Measurements from ENCODE around the gene SIPA1L3.

The SIPA1L3 gene

GRCh38 chr19:37991176-37991835 lies 84.3 kb downstream of the SIPA1L3 start:
- Histone ChIP-seq H2BK15ac (ENCODE audit: low read length) (no peak overlapping the region), H3K79me1 (ENCODE audit: low read depth, low read length) (peaks cover 4% of the 10 kb centered on the region), H3K27ac (replicated peaks; ENCODE audit: low read length) (no peak overlapping the region), H3K23ac (ENCODE audit: low read depth, low read length, poor library complexity) (peak overlapping the region; percentile 62), H3K4me1 (ENCODE audit: control insufficient read depth in 2 of 2, insufficient read depth in 1 of 2, low read depth in 1 of 2, low read length in 2 of 2) (peaks cover 10 to 17% of the 10 kb centered on the region in 2 donors), H2AK5ac (ENCODE audit: low read depth, low read length) (no peak overlapping the region), H3K9ac (ENCODE audit: low read depth, low read length, poor library complexity) (no peak overlapping the region), H4K8ac (ENCODE audit: low read depth, low read length) (no peak overlapping the region), H2AFZ (ENCODE audit: low read length) (no peak overlapping the region), H3K4me3 (ENCODE audit: low read length in 2 of 2) (no peak overlapping the region), H2BK5ac (ENCODE audit: low read length) (no peak overlapping the region), H3K4ac (ENCODE audit: low read length) (no peak overlapping the region), H3K18ac (ENCODE audit: low read length) (peak overlapping the region; percentile 13), H3K9me3 (replicated peaks in 1 of 2; ENCODE audit: control insufficient read depth in 2 of 2, insufficient read depth in 1 of 2, low read depth in 1 of 2, low read length in 2 of 2) (no peaks in the 10 kb centered on the region), H3K14ac (ENCODE audit: low read length) (no peak overlapping the region), H2BK120ac (ENCODE audit: low read depth, low read length) (peak overlapping the region; percentile 5), H3K36me3 (replicated peaks in 1 of 2; ENCODE audit: control insufficient read depth in 2 of 2, insufficient read depth in 2 of 2, low read length in 2 of 2) (no peaks in the 10 kb centered on the region), H4K91ac (ENCODE audit: low read depth, low read length, poor library complexity) (no peak overlapping the region), H3K27me3 (ENCODE audit: control insufficient read depth in 3 of 3, insufficient read depth in 3 of 3, low read depth in 1 of 3, low read length in 3 of 3) (no peaks in the 10 kb centered on the region), H3K4me2 (ENCODE audit: insufficient read depth, low read length, poor library complexity, severe bottlenecking) (no peak overlapping the region), H2BK12ac (ENCODE audit: low read length) (no peak overlapping the region)
- no peak for DNase-seq (ENCODE audit: low spot score)
- no CpG with 5 or more reads among the region's 10 CpGs for WGBS, 2 donors (ENCODE audit: extremely low coverage in 2 of 2, insufficient read length in 2 of 2, insufficient replicate concordance in 1 of 2)

DNA sequence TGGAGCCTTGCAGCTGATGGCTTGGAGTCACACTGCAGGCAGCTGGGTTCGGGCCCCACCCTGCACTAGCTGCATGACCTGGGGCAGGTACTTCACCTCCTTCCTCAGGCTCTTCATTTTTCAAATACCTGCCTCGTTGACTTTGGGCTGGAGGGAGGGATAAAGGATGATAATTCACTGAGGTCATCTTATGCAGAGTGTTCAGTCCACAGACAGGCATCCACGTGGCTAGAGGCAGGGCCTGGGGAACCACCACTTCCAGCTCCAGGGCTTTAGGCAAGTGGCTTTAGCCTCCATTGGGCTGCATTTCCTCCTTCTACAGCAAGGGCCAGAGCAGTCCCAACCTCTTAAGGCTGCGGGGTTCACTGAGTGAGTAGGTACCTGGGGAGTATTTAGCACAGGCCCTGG lies 84.8 kb downstream of the SIPA1L3 start:
- Histone ChIP-seq H3K18ac (ENCODE audit: low read length) (peak overlapping the region; percentile 59), H2AFZ (ENCODE audit: low read length) (no peak overlapping the region), H3K27me3 (ENCODE audit: control insufficient read depth in 3 of 3, insufficient read depth in 3 of 3, low read depth in 1 of 3, low read length in 3 of 3) (no peaks in the 10 kb centered on the region), H3K36me3 (replicated peaks in 1 of 2; ENCODE audit: control insufficient read depth in 2 of 2, insufficient read depth in 2 of 2, low read length in 2 of 2) (no peaks in the 10 kb centered on the region), H3K4ac (ENCODE audit: low read length) (no peak overlapping the region), H2BK12ac (ENCODE audit: low read length) (no peak overlapping the region), H3K27ac (replicated peaks; ENCODE audit: low read length) (no peak overlapping the region), H2AK5ac (ENCODE audit: low read depth, low read length) (no peak overlapping the region), H2BK120ac (ENCODE audit: low read depth, low read length) (peak overlapping the region; percentile 5), H3K23ac (ENCODE audit: low read depth, low read length, poor library complexity) (no peak overlapping the region), H3K4me1 (ENCODE audit: control insufficient read depth in 2 of 2, insufficient read depth in 1 of 2, low read depth in 1 of 2, low read length in 2 of 2) (peaks cover 10 to 15% of the 10 kb centered on the region in 2 donors), H4K91ac (ENCODE audit: low read depth, low read length, poor library complexity) (no peak overlapping the region), H2BK5ac (ENCODE audit: low read length) (no peak overlapping the region), H2BK15ac (ENCODE audit: low read length) (no peak overlapping the region), H3K4me2 (ENCODE audit: insufficient read depth, low read length, poor library complexity, severe bottlenecking) (no peak overlapping the region), H3K14ac (ENCODE audit: low read length) (no peak overlapping the region), H3K4me3 (ENCODE audit: low read length in 2 of 2) (no peak overlapping the region), H3K9me3 (replicated peaks in 1 of 2; ENCODE audit: control insufficient read depth in 2 of 2, insufficient read depth in 1 of 2, low read depth in 1 of 2, low read length in 2 of 2) (no peaks in the 10 kb centered on the region), H3K79me1 (ENCODE audit: low read depth, low read length) (peaks cover 4% of the 10 kb centered on the region), H3K9ac (ENCODE audit: low read depth, low read length, poor library complexity) (no peak overlapping the region), H4K8ac (ENCODE audit: low read depth, low read length) (no peak overlapping the region)
- no peak for DNase-seq (ENCODE audit: low spot score)
- no CpG with 5 or more reads among the region's 4 CpGs for WGBS, 2 donors (ENCODE audit: extremely low coverage in 2 of 2, insufficient read length in 2 of 2, insufficient replicate concordance in 1 of 2)

DNA sequence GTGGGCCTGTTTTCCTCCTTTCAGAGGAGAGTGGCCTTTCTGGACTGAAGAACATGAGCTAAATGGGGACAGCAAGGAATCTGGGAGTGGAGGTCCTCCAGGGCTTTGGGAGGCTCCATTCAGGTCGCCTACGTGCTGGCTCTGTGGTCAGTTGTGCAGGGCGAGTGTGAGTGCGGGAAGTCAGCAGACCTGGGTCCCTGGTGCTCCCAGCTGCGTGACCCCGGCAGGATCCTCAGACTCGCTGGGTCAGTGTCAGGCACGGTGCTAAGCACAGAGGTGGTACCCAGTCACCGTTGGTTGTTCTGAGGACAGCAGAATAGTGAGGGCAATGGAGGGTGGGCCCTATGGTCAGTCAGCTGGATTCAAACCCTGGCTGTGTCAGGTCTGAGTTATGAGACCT lies 85.8 kb downstream of the SIPA1L3 start:
- Histone ChIP-seq H3K4me2 (ENCODE audit: insufficient read depth, low read length, poor library complexity, severe bottlenecking) (no peak overlapping the region), H3K4me1 (ENCODE audit: control insufficient read depth in 2 of 2, insufficient read depth in 1 of 2, low read depth in 1 of 2, low read length in 2 of 2) (peaks cover 7 to 15% of the 10 kb centered on the region in 2 donors), H4K91ac (ENCODE audit: low read depth, low read length, poor library complexity) (no peak overlapping the region), H3K9ac (ENCODE audit: low read depth, low read length, poor library complexity) (no peak overlapping the region), H3K36me3 (replicated peaks in 1 of 2; ENCODE audit: control insufficient read depth in 2 of 2, insufficient read depth in 2 of 2, low read length in 2 of 2) (no peaks in the 10 kb centered on the region), H2BK5ac (ENCODE audit: low read length) (no peak overlapping the region), H2BK120ac (ENCODE audit: low read depth, low read length) (no peak overlapping the region), H3K9me3 (replicated peaks in 1 of 2; ENCODE audit: control insufficient read depth in 2 of 2, insufficient read depth in 1 of 2, low read depth in 1 of 2, low read length in 2 of 2) (no peaks in the 10 kb centered on the region), H3K79me1 (ENCODE audit: low read depth, low read length) (peaks cover 4% of the 10 kb centered on the region), H3K4ac (ENCODE audit: low read length) (no peak overlapping the region), H3K27ac (replicated peaks; ENCODE audit: low read length) (no peak overlapping the region), H4K8ac (ENCODE audit: low read depth, low read length) (no peak overlapping the region), H2BK15ac (ENCODE audit: low read length) (no peak overlapping the region), H3K14ac (ENCODE audit: low read length) (no peak overlapping the region), H2BK12ac (ENCODE audit: low read length) (no peak overlapping the region), H3K4me3 (ENCODE audit: low read length in 2 of 2) (no peak overlapping the region), H3K23ac (ENCODE audit: low read depth, low read length, poor library complexity) (peak overlapping the region; percentile 49), H2AK5ac (ENCODE audit: low read depth, low read length) (no peak overlapping the region), H3K18ac (ENCODE audit: low read length) (peak overlapping the region; percentile 53), H3K27me3 (ENCODE audit: control insufficient read depth in 3 of 3, insufficient read depth in 3 of 3, low read depth in 1 of 3, low read length in 3 of 3) (no peaks in the 10 kb centered on the region), H2AFZ (ENCODE audit: low read length) (no peak overlapping the region)
- WGBS, 2 donors (ENCODE audit: extremely low coverage in 2 of 2, insufficient read length in 2 of 2, insufficient replicate concordance in 1 of 2): no CpG with 5 or more reads among the region's 9 CpGs
- DNase-seq (ENCODE audit: low spot score): no peak

DNA sequence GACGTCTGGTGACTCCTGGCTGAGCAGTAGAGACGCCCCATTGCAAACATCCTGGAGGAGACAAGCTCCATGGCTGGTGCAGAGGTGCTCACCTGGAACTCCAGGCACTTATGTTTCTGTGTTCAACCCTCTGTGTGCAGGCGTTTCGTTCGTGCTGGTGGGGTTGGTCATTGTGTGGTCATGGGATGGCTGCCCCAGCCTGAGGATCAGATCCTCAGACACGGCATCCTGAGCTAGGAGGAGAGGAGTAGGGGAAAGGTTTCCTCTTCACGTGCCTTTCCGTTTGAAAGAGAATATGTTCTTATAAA lies 87.8 kb downstream of the SIPA1L3 start:
- no peak overlapping the region for H3K4me2 ChIP-seq (ENCODE audit: insufficient read depth, low read length, poor library complexity, severe bottlenecking)
- no peak overlapping the region for H2AK5ac ChIP-seq (ENCODE audit: low read depth, low read length)
- H3K4ac ChIP-seq (ENCODE audit: low read length): no peak overlapping the region
- no CpG with 5 or more reads among the region's 8 CpGs for WGBS, 2 donors (ENCODE audit: extremely low coverage in 2 of 2, insufficient read length in 2 of 2, insufficient replicate concordance in 1 of 2)
- no peak overlapping the region for H3K14ac ChIP-seq (ENCODE audit: low read length)
- no peak overlapping the region for H2BK120ac ChIP-seq (ENCODE audit: low read depth, low read length)
- no peaks in the 10 kb centered on the region for H3K27me3 ChIP-seq (ENCODE audit: control insufficient read depth in 3 of 3, insufficient read depth in 3 of 3, low read depth in 1 of 3, low read length in 3 of 3)
- H2BK5ac ChIP-seq (ENCODE audit: low read length): no peak overlapping the region
- no peak overlapping the region for H3K23ac ChIP-seq (ENCODE audit: low read depth, low read length, poor library complexity)
- H3K4me1 ChIP-seq (ENCODE audit: control insufficient read depth in 2 of 2, insufficient read depth in 1 of 2, low read depth in 1 of 2, low read length in 2 of 2): peaks cover 0 to 10% of the 10 kb centered on the region in 2 donors
- DNase-seq (ENCODE audit: low spot score): no peak
- no peak overlapping the region for H2BK12ac ChIP-seq (ENCODE audit: low read length)
- no peak overlapping the region for H3K27ac ChIP-seq (replicated peaks; ENCODE audit: low read length)
- no peaks in the 10 kb centered on the region for H3K36me3 ChIP-seq (replicated peaks in 1 of 2; ENCODE audit: control insufficient read depth in 2 of 2, insufficient read depth in 2 of 2, low read length in 2 of 2)
- peaks cover 4% of the 10 kb centered on the region for H3K79me1 ChIP-seq (ENCODE audit: low read depth, low read length)
- no peaks in the 10 kb centered on the region for H3K9me3 ChIP-seq (replicated peaks in 1 of 2; ENCODE audit: control insufficient read depth in 2 of 2, insufficient read depth in 1 of 2, low read depth in 1 of 2, low read length in 2 of 2)
- H2BK15ac ChIP-seq (ENCODE audit: low read length): no peak overlapping the region
- H4K8ac ChIP-seq (ENCODE audit: low read depth, low read length): no peak overlapping the region
- H2AFZ ChIP-seq (ENCODE audit: low read length): no peak overlapping the region
- no peak overlapping the region for H3K9ac ChIP-seq (ENCODE audit: low read depth, low read length, poor library complexity)
- H3K18ac ChIP-seq (ENCODE audit: low read length): no peak overlapping the region
- H3K4me3 ChIP-seq (ENCODE audit: low read length in 2 of 2): no peak overlapping the region
- no peak overlapping the region for H4K91ac ChIP-seq (ENCODE audit: low read depth, low read length, poor library complexity)

Data from neuronal stem cell (in vitro differentiated cells).